Bronchial epithelial cell (primary cell): Measurements from ENCODE around the gene DDIT4. TPM values are rescaled to one million over a fixed set of nuclear protein-coding genes. Genes with fewer than 3 reads are reported as not detected.

ENCODE experiments used
- DNase-seq: peaks from one replicate; pipeline ENCODE4 v3.0.0-alpha.2; 2010; ENCODE audit warnings: low read depth
- FAIRE-seq: peaks from 2 replicates; lab custom pipeline; 2011; peaks lifted over from hg19 to GRCh38; lab: Jason Lieb, UNC
- H3K27me3 ChIP-seq: 2 replicates; pipeline ENCODE4 v1.5.1; 2011; ENCODE audit warnings: low read length; ENCODE audit not compliant: control insufficient read depth, insufficient read depth
- H3K36me3 ChIP-seq: 2 replicates; pipeline ENCODE4 v1.5.1; 2011; ENCODE audit warnings: low read length; ENCODE audit not compliant: control insufficient read depth, insufficient read depth
- H3K4me3 ChIP-seq: 2 replicates; pipeline ENCODE4 v1.5.1; 2011; ENCODE audit warnings: mild to moderate bottlenecking, low read depth, low read length, control low read depth
- CTCF ChIP-seq: IDR thresholded peaks from 2 replicates; pipeline ENCODE4 v1.5.1; 2011; ENCODE audit warnings: mild to moderate bottlenecking, moderate library complexity, low read length, control low read depth, inconsistent platforms; ENCODE audit not compliant: insufficient read depth, severe bottlenecking
- total RNA-seq: library from RNA; depleted of rRNA; stranded (reverse); fragments of >200 nt; gene quantifications from 2 replicates; pipeline ENCODE4 v1.2.1, GENCODE V29; 2014

DDIT4 gene
- total RNA-seq, 1 donor from 2014 or later: 2,437 TPM

DNA sequence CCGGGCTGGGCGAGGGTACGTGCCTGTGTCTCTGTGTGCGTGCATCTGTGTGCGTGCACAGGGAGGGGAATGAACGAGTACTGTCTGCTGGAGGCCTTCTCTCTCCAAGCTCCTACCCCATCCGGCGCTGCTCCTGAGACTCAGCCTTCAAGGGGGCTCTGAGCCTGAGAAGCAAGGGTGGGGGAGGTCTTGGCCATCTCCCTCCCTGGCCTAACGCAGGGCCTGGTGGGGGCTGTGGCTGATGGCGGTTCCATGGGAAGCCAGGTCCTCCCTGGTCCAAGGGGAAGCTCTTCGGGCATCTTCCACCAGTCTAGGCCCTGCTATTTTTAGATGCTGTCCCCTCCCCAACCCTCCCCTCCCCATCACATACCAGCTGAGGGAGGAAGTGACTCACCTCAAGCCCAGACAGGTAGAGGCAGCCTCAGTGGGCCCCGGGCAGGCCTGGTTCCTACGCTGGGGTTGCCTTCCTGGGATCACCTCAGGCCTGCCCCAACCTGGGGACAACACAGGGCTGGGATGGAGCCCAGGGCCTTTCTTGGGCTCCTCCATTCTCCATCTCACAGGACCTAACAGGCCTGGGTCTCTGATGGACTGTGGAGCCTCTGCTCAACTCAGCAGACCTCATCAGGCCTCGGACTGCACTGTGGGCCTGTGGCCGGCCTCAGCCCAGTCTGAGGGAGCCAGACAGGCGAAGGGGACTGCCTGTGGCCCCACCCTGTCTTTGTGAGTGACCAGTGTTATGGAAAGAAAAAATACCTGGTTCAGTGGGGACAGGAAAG, 48.7 kb downstream of the DDIT4 start:
- TF ChIP-seq CTCF: no peak
- DNase-seq: peak; percentile 93
- FAIRE-seq: no peak
- Histone ChIP-seq H3K27me3 (no peaks in the 10 kb centered on the region), H3K36me3 (no peaks in the 10 kb centered on the region), H3K4me3 (no peak overlapping the region)

DNA sequence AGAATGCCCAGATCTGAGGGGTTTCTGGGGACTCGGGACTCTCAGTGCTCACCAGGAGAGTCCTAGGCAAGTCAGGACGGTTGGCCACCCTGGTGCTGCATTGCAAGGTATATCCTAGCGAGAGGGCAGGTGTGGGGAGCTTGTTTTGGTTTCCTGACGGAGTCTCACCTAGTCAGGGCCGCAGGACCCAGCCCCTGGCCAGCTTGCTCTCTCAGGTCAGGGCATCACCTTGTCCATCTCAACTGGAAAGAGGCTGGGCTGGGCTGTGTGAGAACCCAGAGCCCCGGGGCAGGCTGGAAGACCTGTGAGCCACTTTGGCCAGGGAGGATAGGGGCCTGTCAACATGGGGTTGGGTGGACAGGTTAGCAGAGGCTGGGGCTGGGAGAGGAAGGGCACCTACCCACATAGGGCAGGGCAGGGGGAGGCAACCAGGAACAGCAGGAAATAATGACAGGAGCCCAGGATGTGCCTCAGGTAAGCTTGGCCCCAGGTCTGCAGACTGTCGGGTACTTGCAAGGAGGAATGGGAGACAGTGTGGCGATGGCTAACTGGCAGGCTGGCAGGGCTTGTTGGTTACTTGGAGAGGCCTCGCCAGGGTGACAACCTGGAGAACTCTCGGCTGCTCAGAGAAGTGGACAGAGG, 49.5 kb downstream of the DDIT4 start:
- H3K36me3 ChIP-seq: no peaks in the 10 kb centered on the region
- DNase-seq (no peak), FAIRE-seq (no peak)
- no peak overlapping the region for H3K4me3 ChIP-seq
- TF ChIP-seq CTCF: no peak
- H3K27me3 ChIP-seq: no peaks in the 10 kb centered on the region

- Histone ChIP-seq H3K36me3 (no peaks in the 10 kb centered on the region), H3K4me3 (no peak overlapping the region), H3K27me3 (no peaks in the 10 kb centered on the region)
- no peak for FAIRE-seq
- no peak for DNase-seq
- no peak for TF ChIP-seq CTCF
These were observed 50.1 kb downstream of the DDIT4 start for GRCh38 chr10:72323771-72324191.

Other genes with a start within 250 kb of the DDIT4 start
- gene SPOCK2, start 185.4 kb upstream of the DDIT4 start, total RNA-seq: 0.13 and 0.26 TPM in 2 replicates
- 138 and 166 TPM in 2 replicates for gene ANAPC16, start 57.9 kb upstream of the DDIT4 start, total RNA-seq
- 22.4 and 23.3 TPM in 2 replicates for gene ASCC1, start 57.6 kb upstream of the DDIT4 start, total RNA-seq
- 21.6 and 26.6 TPM in 2 replicates for gene DNAJB12, start 81.0 kb downstream of the DDIT4 start, total RNA-seq